IPS-18a (cell line): Measurements from ENCODE around the gene ME2.
"Not testable (repeated sequence)": the region's sequence is repeated elsewhere in the genome, so short reads cannot be mapped to it uniquely, and the experiment has no call there.

Experiments used
- H3K27ac ChIP-seq: one replicate; pipeline ENCODE4 v1.5.1; 2013; ENCODE audit warnings: low read length
- H3K27me3 ChIP-seq: one replicate; pipeline ENCODE4 v1.6.1; 2013; ENCODE audit warnings: mild to moderate bottlenecking, low read length; ENCODE audit not compliant: control insufficient read depth, insufficient read depth
- H3K36me3 ChIP-seq: one replicate; pipeline ENCODE4 v1.6.1; 2013; ENCODE audit warnings: low read depth, low read length; ENCODE audit not compliant: control insufficient read depth
- H3K4me1 ChIP-seq: one replicate; pipeline ENCODE4 v1.6.1; 2013; ENCODE audit warnings: low read depth, low read length; ENCODE audit not compliant: control insufficient read depth
- H3K4me3 ChIP-seq: one replicate; pipeline ENCODE4 v1.5.1; 2013; ENCODE audit warnings: low read length
- H3K9ac ChIP-seq: one replicate; pipeline ENCODE4 v1.6.1; 2013; ENCODE audit warnings: mild to moderate bottlenecking, low read length, moderate library complexity
- H3K9me3 ChIP-seq: one replicate; pipeline ENCODE4 v1.6.1; 2013; ENCODE audit warnings: low read depth, low read length; ENCODE audit not compliant: control insufficient read depth

The ME2 gene

DNA sequence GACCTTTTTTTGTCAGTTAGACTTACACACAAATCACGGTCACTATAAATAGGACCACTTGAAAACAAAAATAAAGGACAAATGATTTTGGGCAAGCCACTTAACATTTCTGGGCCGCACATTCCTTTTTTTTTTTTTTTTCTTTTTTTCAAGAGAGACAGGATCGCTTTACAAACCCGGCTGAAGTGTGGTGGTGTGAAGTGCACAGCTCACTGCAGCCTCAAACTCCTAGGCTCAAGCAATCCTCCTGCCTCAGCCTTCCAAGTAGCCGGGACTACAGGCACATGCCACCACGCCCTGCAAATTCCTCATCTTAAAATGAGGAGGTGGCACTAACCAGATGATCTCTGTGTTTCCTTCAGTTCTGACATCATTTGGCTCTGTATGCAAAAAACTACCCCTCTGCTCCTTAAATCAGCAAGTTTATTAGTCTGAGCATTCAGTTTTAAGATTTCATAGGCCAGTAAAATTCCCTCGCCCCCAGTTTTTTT is 30.8 kb upstream of the ME2 start:
- H3K27me3 ChIP-seq, result no peaks in the 10 kb centered on the region
- no peak overlapping the region for H3K9ac ChIP-seq
- H3K36me3 ChIP-seq, result no peaks in the 10 kb centered on the region
- H3K9me3 ChIP-seq, result no peaks in the 10 kb centered on the region
- H3K27ac ChIP-seq, result no peak overlapping the region
- no peaks in the 10 kb centered on the region for H3K4me1 ChIP-seq
- H3K4me3 ChIP-seq, result no peak overlapping the region

DNA sequence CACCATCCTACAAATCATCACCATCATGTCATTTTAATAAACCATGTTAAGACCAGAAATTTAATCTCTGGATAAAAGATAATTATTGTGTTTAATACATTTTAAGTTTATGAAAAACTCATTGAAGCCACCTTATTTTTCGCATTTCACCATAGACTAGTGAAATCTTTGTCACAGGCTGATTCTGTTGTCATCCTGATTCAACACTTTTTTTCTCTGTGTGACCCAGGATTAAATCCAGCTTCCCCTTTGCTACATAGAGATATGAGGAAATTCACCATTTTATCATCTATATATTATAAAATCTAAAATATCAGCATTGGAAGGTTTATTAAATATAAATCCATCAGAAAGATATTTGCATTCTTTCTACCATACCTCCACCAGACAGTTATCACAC is 29.9 kb upstream of the ME2 start:
- Histone ChIP-seq H3K36me3 (no peaks in the 10 kb centered on the region), H3K4me1 (no peaks in the 10 kb centered on the region), H3K9me3 (no peaks in the 10 kb centered on the region), H3K27ac (no peak overlapping the region), H3K4me3 (no peak overlapping the region), H3K27me3 (no peaks in the 10 kb centered on the region), H3K9ac (no peak overlapping the region)

DNA sequence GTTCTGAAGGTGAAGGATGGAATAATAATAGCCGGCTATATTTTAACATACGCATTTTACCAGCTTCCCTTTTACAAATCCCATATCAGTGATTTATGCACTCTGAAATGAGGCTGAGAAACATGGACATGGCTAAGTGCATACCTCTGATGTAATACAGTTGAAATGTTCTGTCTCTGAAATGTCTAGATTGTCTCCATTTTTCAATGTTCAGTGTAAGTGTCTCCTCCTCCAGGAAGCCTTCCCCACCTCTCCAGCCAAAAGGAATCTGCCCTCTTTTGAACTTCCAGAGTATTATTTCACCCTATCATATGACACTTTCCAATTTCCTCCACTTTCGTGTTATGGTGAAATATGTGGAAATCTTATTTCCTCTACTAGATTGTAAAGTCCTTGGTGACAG is 29.5 kb upstream of the ME2 start:
- no peaks in the 10 kb centered on the region for H3K27me3 ChIP-seq
- no peak overlapping the region for H3K9ac ChIP-seq
- H3K36me3 ChIP-seq, result no peaks in the 10 kb centered on the region
- no peak overlapping the region for H3K4me3 ChIP-seq
- no peaks in the 10 kb centered on the region for H3K4me1 ChIP-seq
- H3K9me3 ChIP-seq, result no peaks in the 10 kb centered on the region
- H3K27ac ChIP-seq, result no peak overlapping the region

DNA sequence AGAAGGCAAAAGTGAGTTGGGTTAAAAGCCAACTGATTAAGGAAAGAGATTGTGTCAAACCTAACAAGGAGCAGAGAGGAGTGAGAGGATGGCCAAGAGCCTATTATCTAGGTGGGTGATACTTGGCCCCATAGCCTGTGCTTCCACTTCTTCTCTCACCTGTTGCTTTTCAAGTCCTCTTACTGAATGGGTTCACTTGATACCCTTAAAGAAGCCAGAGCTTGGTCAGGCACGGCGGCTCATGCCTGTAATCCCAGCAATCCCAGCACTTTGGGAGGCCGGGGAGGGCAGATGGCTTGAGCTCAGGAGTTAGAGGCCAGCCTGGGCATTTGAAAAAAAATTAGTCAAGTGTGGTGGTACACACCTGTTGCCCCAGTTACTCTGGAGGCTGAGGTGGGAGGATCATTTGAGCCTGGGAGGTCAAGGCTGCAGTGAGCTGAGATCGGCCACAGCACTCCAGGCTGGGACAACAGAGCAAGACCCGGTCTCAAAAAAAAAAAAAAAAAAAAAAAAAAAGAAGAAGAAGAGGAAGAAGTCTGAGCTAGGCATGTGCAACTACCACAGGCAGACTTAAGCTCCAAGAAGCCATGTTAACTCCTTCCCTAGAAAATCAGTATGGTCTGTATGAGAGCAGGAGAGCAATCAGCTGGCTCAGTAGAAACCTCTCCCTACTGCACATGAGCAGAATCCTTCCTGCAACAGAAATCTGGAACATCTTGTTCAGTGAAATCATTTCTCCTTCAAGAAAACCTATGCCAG is 28.4 kb upstream of the ME2 start:
- H3K9ac ChIP-seq, result no peak overlapping the region
- H3K36me3 ChIP-seq, result no peaks in the 10 kb centered on the region
- no peak overlapping the region for H3K27ac ChIP-seq
- no peaks in the 10 kb centered on the region for H3K4me1 ChIP-seq
- H3K9me3 ChIP-seq, result no peaks in the 10 kb centered on the region
- no peak overlapping the region for H3K4me3 ChIP-seq
- no peaks in the 10 kb centered on the region for H3K27me3 ChIP-seq

DNA sequence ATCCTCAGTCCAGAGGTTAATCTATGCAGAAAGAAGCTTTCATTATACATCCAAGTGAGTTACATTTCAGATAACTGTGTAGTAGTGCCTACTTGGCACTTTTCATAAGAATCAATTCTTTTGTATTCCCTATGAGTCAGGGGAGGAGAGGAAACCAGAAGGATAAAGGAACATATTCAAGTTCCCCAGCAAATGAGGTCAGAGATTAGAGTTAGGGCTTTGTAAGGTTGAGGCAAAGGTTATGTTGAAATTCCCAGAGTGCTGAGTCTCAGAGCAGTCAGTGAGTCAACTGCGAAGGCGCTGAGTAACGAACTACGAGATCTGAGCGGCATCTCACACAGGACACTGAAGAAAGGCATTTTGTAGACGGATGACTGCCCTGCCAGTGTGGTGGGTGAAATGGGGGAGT is 25.1 kb upstream of the ME2 start:
- no peak overlapping the region for H3K27ac ChIP-seq
- no peaks in the 10 kb centered on the region for H3K9me3 ChIP-seq
- H3K27me3 ChIP-seq, result no peaks in the 10 kb centered on the region
- no peaks in the 10 kb centered on the region for H3K4me1 ChIP-seq
- H3K36me3 ChIP-seq, result no peaks in the 10 kb centered on the region
- no peak overlapping the region for H3K9ac ChIP-seq
- H3K4me3 ChIP-seq, result no peak overlapping the region

DNA sequence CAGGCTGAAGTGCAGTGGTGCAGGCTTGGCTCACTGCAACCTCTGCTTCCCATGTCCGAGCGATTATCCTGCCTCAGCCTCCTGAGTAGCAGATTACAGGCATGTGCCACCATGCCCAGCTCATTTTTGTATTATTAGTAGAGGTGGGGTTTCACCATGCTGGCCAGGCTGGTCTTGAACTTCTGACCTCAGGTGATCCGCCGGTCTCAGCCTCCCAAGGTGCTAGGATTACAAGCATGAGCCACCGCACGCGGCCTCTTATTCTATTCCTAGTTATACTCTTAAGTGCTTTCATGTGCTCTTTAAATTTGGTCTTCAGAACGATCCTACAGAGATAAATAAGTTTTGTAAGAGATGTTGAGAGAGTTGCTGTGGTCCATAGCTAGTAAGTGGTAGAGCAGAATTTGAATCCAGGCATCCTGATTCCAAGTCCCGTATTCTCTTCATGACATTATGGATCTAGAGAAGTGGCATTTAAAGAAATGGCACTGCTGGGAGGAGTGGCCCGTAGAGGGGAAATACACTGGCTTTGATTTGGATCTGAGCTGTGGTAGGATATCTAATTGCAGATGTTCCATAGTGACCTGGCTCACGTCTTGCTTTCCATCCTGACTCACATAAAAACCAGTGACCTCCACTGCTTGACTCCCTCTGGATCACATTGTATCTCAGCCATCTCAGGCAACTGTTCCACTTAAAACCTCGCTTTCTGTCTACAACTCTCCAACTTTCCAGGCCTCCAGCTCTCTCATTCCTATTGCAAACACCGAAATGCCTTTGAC is 22.8 kb upstream of the ME2 start:
- no peak overlapping the region for H3K9ac ChIP-seq
- H3K27me3 ChIP-seq, result no peaks in the 10 kb centered on the region
- H3K27ac ChIP-seq, result no peak overlapping the region
- no peaks in the 10 kb centered on the region for H3K36me3 ChIP-seq
- no peak overlapping the region for H3K4me3 ChIP-seq
- no peaks in the 10 kb centered on the region for H3K9me3 ChIP-seq
- H3K4me1 ChIP-seq, result no peaks in the 10 kb centered on the region

DNA sequence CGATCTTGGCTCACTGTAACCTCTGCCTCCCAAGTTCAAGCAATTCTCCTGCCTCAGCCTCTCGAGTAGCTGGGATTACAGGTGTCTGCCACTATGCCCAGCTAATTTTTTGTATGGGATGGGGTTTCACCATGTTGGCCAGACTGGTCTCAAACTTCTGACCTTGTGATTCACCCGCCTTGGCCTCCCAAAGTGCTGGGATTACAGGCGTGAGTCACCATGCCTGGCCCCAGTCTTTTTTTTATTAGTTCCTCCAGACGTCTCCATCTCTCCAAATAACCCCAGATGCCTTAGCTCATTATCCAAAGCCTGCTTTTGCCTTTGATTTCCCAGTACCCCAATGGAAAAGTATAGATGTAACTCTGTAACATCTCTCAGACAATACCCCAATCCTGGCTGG is 21.8 kb upstream of the ME2 start:
- not testable (repeated sequence) for H3K4me1 ChIP-seq, H3K4me3 ChIP-seq, H3K27me3 ChIP-seq, H3K9me3 ChIP-seq, H3K27ac ChIP-seq, H3K9ac ChIP-seq, H3K36me3 ChIP-seq

DNA sequence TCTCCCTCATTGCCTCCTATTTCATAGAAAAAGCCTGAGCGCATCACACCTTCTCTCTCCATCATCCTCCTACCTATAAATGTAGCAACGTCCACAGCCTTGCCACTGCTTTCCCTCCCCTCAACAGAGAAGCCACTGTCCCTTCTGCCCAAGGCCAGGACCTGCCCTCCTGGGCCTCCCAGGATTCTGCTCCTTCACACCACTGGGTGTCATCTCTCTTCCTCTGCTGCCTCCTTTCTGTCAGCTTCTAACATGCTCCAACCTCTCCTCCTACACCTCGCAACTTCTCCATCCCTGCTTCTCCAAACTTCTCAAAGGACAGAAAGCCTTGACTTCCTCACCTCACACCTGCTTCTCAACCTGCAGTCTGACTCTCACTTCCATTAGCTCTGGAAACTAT is 21.2 kb upstream of the ME2 start:
- H3K27ac ChIP-seq, result no peak overlapping the region
- H3K36me3 ChIP-seq, result no peaks in the 10 kb centered on the region
- H3K4me3 ChIP-seq, result no peak overlapping the region
- H3K9ac ChIP-seq, result no peak overlapping the region
- H3K9me3 ChIP-seq, result no peaks in the 10 kb centered on the region
- H3K4me1 ChIP-seq, result no peaks in the 10 kb centered on the region
- H3K27me3 ChIP-seq, result no peaks in the 10 kb centered on the region

DNA sequence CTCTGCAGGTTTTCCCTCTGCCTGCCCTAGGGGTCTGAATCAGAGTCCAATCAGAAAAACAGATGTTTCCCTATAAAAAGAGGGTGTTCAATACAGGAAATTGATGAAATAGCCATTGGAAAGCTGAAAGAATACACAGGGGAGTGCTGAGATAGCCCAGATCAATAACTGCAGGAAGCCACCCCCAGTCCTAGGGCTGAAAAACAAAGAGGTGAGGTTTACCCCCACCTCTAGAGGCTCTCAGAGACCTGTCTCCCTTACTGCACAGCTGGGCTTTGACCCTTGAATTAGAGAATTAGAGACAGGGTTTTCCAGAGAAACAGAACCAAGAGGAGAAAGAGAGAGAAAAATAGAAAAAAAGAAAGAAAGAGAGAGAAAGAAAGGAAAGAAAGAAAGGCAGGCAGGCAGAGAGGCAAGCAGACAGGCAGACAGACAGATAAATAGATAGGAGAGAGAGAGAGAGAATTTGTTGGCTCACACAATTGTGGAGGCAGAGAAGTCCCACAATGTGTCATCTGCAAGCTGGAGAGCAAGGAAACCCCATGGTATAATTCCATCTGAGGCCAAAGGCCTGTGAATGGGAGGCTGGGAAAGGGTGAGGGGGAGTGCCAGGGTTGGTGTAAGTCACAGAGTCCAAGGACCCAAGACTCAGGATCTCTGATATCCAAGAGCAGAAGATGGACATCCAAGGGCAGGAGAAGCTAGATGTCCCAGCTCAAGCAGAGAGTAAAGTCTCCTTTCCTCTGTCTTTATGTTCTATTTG is 18.9 kb upstream of the ME2 start:
- Histone ChIP-seq H3K9me3 (no peaks in the 10 kb centered on the region), H3K27me3 (no peaks in the 10 kb centered on the region), H3K36me3 (no peaks in the 10 kb centered on the region), H3K4me1 (no peaks in the 10 kb centered on the region), H3K9ac (no peak overlapping the region), H3K4me3 (no peak overlapping the region), H3K27ac (no peak overlapping the region)

DNA sequence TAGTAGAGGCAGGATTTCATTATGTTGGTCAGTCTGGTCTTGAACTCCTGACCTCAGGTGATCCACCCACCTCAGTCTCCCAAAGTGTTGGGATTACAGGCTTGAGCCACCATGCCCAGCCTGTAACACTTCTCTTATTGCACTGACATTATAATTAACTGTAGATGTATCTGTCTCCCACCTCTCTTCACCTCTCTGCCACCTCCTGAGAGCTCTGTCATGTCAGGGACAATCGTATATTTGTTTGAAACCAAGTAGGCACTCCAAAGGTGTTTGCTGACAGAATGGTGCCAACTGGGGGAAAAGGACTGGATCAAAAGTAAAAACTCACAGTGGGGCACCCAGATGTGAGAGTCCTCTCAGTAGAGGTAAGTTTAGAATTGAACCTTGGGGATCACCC is 17.3 kb upstream of the ME2 start:
- H3K36me3 ChIP-seq, result no peaks in the 10 kb centered on the region
- H3K9ac ChIP-seq, result no peak overlapping the region
- no peaks in the 10 kb centered on the region for H3K9me3 ChIP-seq
- H3K27me3 ChIP-seq, result no peaks in the 10 kb centered on the region
- H3K4me3 ChIP-seq, result no peak overlapping the region
- H3K4me1 ChIP-seq, result no peaks in the 10 kb centered on the region
- no peak overlapping the region for H3K27ac ChIP-seq

DNA sequence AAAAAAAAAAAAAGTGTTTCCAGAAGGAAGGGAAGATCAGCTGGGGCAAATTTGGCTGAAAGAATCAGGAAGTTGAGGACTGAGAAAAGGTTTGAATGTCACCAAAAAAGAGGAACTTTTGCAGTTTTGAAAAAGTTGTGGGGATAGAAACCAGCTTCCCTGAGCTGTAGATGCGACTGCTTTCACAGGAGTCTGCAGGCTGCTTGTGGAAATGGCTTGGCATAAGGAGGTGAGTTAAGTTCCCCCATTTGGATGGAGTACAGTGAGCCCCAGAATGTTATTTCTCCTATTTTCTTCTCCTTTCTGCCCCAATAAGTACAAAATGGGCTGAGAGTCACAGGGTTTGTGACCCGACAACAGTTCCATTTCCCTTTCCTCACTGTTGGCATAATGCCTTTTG is 16.5 kb upstream of the ME2 start:
- Histone ChIP-seq H3K9ac (no peak overlapping the region), H3K36me3 (no peaks in the 10 kb centered on the region), H3K9me3 (no peaks in the 10 kb centered on the region), H3K27me3 (no peaks in the 10 kb centered on the region), H3K27ac (no peak overlapping the region), H3K4me1 (no peaks in the 10 kb centered on the region), H3K4me3 (no peak overlapping the region)
